OCI-LY1 (cell line): ENCODE measurements around the gene ZNF182.

Source experiments
- CTCF ChIP-seq: fragments of 200-600 bp; sonication (generic), shearing (Covaris generic); IDR thresholded peaks from 2 replicates; pipeline ENCODE4 v1.5.1; 2017; ENCODE audit warnings: mild to moderate bottlenecking, antibody characterized with exemption, low read length, moderate library complexity, mixed read lengths
- EZH2 ChIP-seq: fragments of 200-600 bp; sonication (generic), shearing (Covaris generic); IDR thresholded peaks from 2 replicates; pipeline ENCODE4 v1.8.0; 2017; ENCODE audit warnings: borderline replicate concordance, mixed run types, mild to moderate bottlenecking, antibody characterized with exemption, low read length, moderate library complexity, mixed read lengths

GRCh38 chrX:47927212-47927611, 76.6 kb downstream of the ZNF182 start:
- TF ChIP-seq CTCF (no peak), EZH2 (no peak)
